Femur (tissue), 1 donor: ENCODE results near the gene KLC3.
A peak's percentile ranks its signal among the peaks of the same experiment; 100 is the strongest.

Experiments used
- DNase-seq: peaks from one replicate; pipeline ENCODE4 v3.0.0-alpha.2; 2017

KLC3 gene

DNA sequence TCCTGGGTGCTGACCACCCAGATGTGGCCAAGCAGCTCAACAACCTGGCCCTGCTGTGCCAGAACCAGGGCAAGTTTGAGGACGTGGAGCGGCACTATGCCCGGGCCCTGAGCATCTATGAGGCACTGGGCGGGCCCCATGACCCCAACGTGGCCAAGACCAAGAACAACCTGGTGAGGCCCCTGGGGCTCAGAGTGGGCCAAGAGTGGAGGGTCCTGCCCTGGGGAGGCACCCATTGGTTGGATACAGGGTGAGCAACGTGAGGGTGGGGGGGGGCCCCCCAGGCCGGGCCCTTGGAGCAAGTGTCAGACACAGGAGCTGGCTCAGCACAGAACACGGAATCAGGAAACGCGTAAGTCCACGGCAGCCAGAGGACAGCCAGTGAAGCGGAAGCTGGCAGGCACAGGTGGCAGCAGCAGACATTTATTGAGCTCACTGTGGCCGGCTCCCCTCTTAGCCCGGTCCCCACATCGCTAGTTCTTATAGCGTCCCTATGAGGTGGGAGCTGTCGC is 8.9 kb downstream of the KLC3 start:
- no peak for DNase-seq

DNA sequence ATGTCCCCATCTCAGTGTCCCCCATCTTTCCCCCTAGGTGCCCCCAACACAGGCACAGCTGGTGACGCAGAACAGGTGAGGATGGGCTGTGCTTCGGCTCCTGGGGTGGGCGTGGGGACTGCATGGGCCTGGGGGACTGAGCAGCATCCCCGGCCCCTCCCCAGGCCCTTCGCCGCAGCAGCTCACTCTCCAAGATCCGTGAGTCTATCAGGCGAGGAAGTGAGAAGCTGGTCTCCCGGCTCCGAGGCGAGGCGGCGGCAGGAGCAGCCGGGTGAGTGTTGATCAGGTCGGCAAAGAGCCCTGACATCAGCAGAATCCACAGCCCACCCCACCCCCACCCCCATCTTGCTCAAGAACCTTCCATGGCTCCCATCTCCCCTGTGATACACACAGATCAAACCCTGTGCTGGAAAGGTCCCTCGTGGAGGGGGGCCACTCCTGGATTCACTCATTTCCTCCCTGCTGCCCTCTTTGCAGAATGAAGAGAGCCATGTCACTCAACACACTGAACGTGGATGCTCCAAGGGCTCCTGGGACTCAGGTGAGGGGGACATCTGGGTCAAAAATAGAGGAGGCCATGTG is 10.0 kb downstream of the KLC3 start:
- no peak for DNase-seq

DNA sequence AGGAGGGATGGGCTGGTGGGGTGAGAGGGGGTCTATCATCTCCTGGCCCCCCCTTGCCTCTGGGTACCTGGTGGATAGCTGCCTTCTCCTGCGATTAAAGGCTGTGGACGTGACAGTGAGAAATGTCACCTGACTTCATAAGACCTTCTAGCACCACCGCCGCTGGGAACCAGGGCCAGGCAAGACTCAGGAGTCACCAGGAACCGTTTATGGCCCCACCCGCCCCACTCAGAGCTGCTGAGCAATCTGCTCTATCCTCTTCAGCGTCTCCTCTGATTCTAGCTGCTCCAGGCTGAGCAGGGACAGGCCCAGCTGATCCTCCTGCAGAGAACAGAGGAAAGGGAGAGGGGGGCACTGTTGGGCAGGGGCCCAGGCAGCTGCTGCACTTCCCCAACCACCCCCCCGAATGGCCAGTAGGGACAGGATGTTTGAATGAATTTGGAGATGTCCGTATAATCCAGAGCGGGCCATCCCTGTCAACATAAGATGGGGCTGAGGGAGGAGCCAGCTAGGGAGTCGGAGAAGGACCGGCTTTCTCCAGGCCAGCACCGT is 10.9 kb downstream of the KLC3 start:
- no peak for DNase-seq

DNA sequence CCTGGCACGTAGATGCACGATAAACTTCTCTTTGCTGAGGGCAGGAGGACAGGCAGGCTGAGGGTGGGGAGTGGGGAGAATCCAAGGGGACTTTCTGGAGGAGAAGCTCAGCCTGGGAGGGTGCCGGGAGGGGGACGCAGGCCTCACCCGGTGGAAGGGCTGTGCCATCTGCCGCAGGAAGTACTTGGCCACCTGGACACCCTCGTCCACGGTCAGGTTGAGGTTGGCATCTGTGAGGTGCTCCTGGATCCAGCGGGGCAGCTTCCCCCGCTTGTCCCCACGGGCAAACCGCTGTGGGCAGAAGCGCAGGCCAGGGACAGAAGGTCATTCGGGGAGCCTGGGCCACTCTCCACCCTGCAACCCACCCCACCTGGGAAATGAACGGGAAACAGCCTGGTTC is 11.5 kb downstream of the KLC3 start:
- no peak for DNase-seq

DNA sequence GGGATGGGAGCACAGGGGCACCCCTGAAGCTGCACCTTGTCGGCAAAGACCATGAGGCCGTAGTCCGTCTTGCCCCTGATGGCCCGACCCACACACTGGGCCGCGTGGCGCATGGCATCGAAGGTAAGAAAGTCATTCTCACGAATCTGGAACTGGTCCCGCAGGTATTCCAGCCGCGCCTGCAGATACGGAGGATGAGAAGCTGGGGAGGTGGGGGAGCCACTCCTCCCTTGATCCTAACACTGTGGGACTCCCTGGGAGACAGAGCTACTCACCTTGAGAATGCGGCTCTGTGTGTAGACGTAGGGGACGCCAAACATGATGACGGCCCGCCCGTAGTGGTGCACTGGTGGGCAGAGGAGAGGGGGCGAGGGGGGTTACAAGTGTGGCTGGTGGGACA is 11.9 kb downstream of the KLC3 start:
- DNase-seq: no peak

DNA sequence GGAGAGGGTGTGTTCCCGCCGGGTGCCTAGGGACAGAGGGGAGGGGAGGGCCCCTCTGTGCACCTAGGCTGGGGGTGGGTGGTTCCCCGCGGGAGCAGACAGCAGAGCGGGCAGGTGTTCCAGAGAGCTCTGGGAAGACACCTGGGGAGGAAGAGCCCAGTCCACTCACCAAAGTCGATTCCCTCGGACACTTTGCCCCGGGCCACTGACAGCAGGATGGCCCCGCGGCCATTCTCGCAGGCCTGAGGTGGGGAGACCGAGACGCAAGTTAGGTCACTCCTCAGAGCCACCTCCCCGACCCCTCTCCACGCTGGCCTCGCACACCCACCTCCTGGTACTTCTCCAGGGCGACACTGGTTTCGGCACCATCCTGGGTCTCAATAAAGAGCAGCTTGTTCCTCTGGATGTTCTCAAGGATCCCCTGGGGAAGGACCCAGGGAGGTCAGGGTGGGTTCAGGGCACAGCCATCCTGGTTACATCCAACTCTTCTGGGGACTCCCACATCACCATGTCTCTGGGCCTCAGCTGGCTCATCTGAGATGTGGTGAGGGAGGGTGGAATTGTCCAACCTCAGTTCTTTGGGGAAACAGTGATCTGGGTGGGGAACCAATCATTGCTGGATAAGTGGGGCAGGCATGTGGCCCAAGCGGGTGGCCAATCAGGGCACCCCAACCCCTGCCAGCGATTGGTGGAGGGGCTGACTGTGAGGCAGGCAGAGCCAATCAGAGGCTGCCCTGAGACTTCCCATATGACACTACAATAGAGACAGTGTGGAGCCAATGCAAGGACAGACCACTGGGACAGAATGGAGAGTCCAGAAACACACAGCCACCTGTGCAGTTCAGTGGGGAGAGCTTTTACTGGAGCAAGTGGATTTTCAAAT is 12.6 kb downstream of the KLC3 start:
- no peak for DNase-seq

DNA sequence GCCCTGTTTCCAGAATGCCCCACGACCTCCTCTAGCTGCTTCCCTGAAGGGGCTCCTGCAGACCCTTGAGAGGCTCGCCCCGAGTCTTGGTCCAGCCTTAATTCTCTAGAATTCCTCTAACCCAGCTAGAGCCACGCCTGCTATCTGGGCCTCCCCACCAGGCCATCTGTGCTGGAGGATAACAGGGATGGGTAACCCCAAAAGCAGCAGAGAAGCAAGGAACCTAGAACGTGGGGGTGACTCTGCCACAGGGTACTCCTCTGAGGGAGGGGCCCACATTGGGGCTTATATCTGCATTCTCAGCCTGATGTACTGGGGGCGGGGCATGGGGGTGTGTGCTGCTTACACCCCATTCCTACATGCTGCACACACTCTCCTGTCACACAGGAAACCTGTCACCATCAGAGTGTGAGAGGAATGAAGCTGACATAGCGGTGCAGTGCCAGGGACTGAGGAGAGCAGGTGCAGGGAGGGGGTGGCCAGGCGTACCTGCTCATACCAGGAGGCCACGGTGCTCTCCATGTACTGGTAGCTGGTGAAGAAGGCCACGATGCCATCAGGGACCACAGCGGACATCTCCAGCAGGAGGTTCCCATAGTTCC is 13.8 kb downstream of the KLC3 start:
- no peak for DNase-seq

DNA sequence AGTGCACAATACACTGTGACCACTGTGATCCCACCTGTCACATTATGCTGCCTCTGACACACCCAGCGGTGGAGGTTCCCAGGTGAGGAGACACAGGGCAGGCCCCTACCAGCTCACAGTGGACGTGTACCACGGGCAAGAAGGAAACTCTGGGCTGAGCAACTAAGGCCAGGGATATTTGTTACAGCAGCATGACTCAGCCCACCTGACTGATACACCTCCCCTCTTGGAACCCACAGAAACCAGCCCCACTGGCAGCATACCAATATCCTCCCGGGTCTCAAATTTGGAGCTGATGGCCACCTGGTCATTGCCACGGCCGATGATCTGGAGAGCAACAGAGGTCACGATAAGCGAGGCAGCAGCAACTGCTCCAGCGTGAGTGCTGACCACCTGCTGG is 14.9 kb downstream of the KLC3 start:
- no peak for DNase-seq

DNA sequence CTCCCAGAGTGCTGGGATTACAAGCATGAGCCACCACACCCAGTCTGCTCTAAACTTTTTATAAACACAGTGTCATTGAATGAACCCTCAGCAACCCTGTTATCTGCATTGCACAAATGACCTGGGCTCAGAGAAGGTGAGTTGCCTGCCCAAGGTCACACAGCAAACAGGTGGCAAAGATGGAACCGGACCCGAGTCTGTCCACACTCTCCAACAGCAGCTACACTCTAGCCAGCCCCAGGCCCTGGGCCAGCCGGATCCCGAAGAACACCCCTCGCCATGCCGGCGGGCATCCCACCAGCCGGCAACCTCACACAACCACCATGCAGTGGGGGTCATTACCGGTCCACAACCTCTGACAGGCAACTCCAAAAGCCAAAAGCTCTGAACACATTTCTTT is 15.4 kb downstream of the KLC3 start:
- DNase-seq: no peak

DNA sequence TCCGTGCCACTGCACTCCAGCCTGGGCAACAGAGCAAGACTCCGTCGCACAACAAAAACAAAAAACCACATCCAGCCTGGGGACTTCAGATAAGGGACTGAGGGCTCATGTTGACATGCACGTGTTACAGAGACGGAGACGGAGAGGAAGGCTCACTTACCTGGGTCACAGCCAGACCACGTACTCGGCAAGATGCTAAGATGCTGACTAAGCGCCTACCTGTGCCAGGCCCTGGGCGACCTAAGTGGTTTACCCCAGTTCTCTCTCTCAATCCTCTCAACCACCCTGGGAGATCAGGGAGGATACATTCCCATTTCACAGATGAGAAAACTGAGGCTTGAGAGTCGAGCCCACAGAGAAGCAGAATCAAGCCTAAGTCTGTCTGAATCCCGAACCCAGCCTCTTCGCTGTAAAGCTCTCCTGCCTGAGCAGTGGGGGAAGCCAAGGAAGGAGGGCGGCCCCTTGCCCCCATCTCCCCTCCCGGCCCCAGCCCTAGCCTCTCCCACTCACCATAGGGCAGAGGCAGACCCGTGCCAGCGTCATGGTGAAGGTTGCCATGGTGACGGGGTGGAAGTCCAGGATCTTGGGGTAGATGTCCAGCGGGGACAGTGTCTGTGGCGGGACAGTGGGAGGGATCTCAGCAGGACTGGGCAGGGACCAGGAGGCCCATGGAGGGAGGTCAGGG is 16.4 kb downstream of the KLC3 start:
- DNase-seq: no peak

DNA sequence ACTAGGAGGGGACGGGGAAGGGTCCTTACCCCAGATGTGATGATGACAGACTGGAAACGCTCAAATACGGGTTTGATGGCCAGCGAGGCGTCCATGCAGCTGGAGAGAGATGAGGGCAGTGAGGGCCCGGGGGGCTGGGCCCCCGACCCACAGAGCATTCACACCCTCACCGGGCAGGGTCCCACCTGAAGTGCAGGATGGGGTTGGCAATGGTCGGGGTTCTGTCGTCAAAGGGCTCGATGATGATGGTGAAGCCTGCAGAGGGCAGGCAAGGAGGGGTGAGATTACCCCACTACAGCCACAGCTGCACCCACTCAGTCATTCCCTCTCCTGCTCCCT is 16.9 kb downstream of the KLC3 start:
- no peak for DNase-seq

DNA sequence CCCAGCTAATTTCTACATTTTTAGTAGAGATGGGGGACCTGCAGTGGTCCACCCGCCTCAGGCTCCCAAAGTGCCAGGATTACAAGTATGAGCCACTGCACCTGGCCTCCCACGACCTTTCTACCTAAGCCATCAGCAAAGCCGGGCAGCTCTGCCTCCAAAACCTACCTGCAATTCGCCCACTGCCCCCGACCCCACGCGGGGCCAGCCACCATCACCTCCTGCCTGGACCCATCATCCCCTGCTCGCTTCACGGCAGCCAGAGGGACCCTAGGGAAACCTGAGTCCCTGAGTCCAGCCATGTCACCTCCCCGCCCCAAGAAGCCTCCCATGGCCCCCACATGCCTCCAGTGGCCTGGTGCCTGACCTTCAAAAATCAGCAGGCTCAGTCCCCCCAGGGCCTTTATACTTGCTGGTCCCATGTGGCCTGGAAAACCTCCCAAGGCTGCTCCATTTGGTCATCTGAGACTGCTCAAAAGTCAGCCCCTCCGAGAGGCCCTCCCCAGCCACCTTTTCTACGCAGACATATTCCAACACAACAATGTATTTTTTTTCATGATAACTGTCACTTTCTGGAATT is 17.8 kb downstream of the KLC3 start:
- DNase-seq: no peak

DNA sequence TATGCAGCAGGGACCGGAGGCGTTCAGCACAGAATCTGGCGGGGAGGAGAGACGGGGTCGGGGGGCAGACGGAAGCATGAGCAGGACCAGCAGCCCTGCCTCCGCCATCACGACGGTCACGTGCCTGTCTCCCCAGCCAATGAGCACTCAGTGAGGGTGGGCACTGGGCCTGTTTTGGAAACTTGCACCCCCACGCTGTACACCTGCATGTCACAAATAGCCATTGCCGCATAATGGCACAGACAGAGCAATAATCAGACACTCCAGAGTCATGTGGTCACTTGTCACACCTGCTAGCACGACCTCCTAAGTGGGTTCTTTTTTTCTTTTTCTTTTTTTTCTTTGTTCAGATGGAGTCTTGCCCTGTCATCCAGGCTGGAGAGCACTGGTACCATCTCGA is 21.1 kb downstream of the KLC3 start:
- no peak for DNase-seq

DNA sequence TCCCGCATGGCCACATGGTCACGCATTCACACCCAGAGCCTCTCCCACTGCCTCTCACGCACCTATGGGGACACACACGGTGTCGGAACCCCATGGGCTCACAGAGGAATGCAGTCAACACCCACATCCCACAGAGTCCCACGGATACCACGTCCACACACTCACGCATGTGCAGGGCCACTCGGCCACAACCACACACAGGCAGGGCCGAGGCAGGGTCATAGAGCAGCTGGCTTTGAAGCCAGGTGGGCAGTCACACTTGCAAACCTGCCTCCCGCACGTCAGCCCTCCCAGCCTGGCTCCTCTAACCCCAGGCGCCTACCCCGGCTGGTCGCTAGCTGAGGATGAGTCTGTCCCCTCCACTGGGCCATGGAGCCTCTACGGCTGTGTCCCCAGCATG is 21.7 kb downstream of the KLC3 start:
- no peak for DNase-seq

DNA sequence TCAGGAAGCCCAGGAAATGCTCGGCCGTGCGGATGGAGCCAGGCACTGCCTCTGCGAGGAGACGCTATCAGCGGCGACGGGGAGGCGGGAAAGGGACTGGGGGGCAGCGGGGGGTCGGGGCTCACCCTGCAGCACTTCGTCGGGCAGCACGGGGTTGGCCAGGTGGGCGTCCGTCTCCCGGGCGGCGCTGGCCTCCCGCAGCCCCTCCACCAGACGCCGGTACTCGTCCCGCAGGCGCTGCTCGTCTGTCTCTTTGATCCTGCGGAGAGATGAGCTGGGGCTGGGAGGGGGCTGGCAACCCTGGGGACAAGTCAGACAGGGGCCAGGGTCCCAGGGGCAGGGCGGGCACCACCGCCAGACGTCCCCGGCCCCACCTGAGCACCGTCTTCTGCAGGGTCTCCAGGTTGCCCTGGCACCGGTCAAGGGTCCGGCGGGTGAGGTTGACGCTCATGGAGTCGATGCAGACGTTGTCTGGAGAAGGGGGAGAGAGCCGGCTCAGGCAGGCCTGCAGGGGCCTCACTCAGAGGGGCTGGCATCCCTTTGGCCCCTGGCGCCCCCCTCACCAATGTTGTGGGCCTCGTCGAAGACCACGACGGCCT is 23.4 kb downstream of the KLC3 start:
- DNase-seq: no peak

DNA sequence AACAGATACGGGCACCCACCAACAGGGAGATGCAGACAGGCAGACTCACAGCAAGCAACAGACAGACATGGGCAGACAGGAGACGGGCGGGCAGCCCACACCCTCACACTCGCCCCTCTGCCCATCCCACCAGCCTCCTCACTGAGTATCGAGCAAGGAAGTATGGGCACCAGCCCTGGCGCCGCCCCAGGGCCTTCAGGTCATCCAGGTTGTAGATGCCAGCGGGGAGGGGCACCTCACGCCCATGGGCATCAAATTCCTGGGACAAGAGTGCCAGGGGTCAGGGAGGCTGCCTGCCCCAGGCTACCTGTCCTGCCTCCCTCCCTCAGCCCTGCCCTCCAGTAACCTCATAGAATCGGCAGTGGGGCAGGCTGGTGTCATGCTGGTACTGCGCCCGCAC is 24.1 kb downstream of the KLC3 start:
- no peak for DNase-seq

DNA sequence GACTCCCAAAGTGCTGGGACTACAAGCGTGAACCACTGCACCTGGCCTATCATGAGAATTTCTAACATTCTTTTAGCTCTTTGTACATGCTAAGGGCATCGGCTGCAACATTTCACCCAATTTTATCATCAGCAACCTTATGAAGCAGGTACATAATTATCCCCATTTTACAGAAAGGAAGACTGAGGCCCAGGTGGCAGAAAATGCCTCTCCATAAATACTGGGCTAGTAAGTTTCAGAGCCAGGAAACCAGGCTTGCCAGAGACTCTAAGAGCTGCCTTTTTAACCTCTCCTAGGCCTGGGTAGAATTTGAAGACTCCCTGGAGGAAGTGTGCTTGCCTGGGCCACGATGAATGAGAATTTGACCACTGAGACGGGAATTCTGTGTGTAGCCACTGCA is 27.6 kb downstream of the KLC3 start:
- no peak for DNase-seq

DNA sequence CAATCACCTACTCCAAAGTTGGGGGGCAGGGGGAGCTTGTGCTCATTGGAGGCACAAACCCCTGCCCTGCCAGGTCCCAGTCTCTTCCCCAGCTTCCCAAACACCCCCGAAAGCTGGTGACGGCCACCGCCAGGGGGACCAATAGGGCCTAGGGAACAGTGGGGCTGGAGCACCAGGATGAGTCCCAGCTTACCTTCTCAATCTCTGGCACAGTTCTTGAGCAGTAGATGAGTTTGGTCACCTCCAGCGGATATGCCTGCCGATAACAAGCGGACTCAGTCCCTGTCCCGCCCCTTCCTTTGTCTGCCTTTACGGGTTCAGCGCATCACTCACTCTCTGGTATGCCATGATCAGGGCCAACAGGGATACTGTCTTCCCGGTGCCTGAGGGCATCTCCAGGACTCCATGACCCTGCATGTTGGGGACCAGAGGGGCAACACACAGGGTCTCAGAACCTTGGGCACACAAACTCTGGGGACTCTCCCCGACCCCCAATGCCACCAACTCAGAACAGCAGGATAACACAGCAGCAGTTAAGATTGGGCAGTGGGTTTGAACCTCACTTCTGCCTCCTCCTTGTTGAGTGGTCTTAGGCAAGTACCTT is 28.3 kb downstream of the KLC3 start:
- no peak for DNase-seq

DNA sequence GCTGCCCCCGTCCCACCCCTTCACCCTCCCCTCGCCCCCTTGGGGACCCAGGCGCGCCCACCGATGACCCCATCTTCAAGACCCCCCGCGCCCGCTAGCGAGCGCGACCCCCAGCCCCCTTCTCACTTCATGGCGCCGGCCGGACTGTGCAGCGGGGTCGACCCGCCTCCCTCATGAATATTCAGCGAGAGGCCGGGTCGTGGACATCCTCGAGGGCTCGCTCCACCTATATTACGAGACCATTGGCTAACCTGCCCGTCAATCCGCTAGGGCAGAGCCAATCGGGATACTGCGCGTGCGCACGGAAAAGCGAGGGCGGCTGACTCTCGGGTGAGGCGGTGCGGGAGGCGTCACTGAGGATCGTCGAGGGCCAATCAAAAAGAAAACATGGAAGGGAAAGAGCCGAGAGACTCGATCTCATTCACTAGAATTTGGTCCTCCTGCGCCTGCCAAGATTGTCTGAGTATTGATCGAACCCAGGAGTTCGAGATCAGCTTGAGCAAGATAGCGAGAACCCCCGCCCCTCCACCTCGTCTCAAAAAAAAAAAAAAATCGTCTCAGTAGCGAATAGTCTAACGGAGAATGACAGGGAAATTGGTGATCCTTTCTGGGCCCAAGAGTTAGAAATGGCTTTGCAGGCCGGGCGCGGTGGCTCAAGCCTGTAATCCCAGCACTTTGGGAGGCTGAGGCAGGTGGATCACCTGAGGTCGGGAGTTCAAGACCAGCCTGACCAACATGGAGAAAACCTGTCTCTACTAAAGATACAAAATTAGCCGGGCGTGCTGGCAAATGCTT is 30.1 kb downstream of the KLC3 start, which contains the start of gene ERCC2:
ERCC2 (minus strand) TSS at position 164 of the 795 bp plus-strand sequence; CDS start at position 131, 33 bp downstream.
- DNase-seq: peak; percentile 100

DNA sequence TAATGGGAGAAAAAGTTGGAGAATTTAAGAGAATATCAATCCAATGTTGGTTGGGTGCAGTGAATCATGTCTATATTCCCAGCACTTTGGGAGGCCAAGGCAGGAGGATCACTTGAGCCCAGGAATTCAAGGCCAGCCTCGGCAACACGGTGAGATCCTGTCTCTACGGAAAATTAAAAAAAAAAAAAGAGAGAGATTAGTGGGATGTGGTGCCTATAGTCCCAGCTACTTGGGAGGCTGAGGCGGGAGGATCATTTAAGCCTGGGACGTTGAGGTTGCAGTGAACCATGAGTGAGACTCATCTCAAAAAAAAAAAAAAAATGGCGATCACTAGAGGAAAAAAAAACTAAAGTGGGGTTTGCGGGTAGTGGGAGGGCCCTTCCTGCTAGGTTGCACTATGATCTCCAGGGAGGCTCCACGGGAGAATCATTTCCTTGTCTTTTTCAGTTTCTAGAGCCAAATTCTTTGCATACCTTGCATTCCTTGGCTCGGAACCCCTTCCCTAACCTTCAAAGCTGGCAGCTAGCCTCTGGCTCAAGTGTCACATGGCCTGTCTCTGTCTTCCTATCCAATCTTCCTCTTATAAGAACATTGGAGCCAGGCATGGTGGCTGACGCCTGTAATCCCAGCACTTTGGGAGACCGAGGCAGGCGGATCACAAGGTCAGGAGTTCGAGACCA is 35.6 kb downstream of the KLC3 start:
- peak; percentile 62 for DNase-seq
